GM10266 (cell line): ENCODE measurements around the gene MSI2.

Source experiments
- DNase-seq: peaks from one replicate; pipeline ENCODE4 v3.0.0; 2012; ENCODE audit errors: extremely low spot score
- CTCF ChIP-seq: IDR thresholded peaks from 2 replicates; pipeline ENCODE4 v1.5.1; 2012; ENCODE audit warnings: mild to moderate bottlenecking, low read depth; ENCODE audit not compliant: control insufficient read depth, insufficient read depth; ENCODE audit errors: missing control alignments

Gene MSI2

GRCh38 chr17:57375770-57376225, 119.5 kb downstream of the MSI2 start:
- no peak for DNase-seq
- no peak for TF ChIP-seq CTCF

- no peak for TF ChIP-seq CTCF
- no peak for DNase-seq
Measured at GRCh38 chr17:57377094-57377493, 120.8 kb downstream of the MSI2 start.

- TF ChIP-seq CTCF = no peak
- no peak for DNase-seq
Measured at GRCh38 chr17:57379237-57379894, 123.0 kb downstream of the MSI2 start.

- no peak for DNase-seq
- no peak for TF ChIP-seq CTCF
Measured at GRCh38 chr17:57379895-57380434, 123.6 kb downstream of the MSI2 start.

- DNase-seq = no peak
- TF ChIP-seq CTCF = no peak
Measured at GRCh38 chr17:57381498-57381897, 125.2 kb downstream of the MSI2 start.

- no peak for TF ChIP-seq CTCF
- no peak for DNase-seq
Measured at GRCh38 chr17:57384219-57384618, 127.9 kb downstream of the MSI2 start.

- no peak for TF ChIP-seq CTCF
- no peak for DNase-seq
Measured at GRCh38 chr17:57385975-57386374, 129.7 kb downstream of the MSI2 start.
